Thoracic aorta (tissue), 2 donors: ENCODE measurements around the gene PRMT7. TPM values are rescaled to one million over a fixed set of nuclear protein-coding genes. Genes with fewer than 3 reads are reported as not detected.
"Not testable (repeated sequence)": the region's sequence is repeated elsewhere in the genome, so short reads cannot be mapped to it uniquely, and the experiment has no call there.

ENCODE experiments used
- ATAC-seq: fragments of 150-250 bp; one replicate; pipeline ENCODE4 v1.8.0; 2017; ENCODE audit warnings: low read depth; ENCODE audit not compliant: insufficient number of reproducible peaks, low FRiP score
- DNase-seq: peaks from one replicate; pipeline ENCODE4 v3.0.0-alpha.2; 2020; ENCODE audit warnings: low spot score
- H3K27ac ChIP-seq, 2 donors: fragments of 200-600 bp; sonication (generic); 1 replicate in 1 of 2; 2 replicates in 1 of 2; pipeline ENCODE4 v1.5.1; 2016; ENCODE audit warnings: mild to moderate bottlenecking in 2 of 2, moderate library complexity in 2 of 2
- H3K27me3 ChIP-seq: fragments of 200-600 bp; sonication (generic); replicated peaks from 2 replicates; pipeline ENCODE4 v1.6.0; 2016; ENCODE audit warnings: mild to moderate bottlenecking; ENCODE audit not compliant: insufficient read depth
- H3K36me3 ChIP-seq: fragments of 200-600 bp; sonication (generic); one replicate; pipeline ENCODE4 v1.5.1; 2016
- H3K4me1 ChIP-seq, 2 donors: fragments of 200-600 bp; sonication (generic); 1 replicate in 1 of 2; 2 replicates in 1 of 2; pipeline versions ENCODE4 v1.5.1 to v1.6.0; 2016; ENCODE audit warnings: low read depth in 2 of 2, mild to moderate bottlenecking in 1 of 2; ENCODE audit not compliant: control insufficient read depth in 1 of 2
- H3K4me3 ChIP-seq: fragments of 200-600 bp; sonication (generic); 2 replicates; pipeline ENCODE4 v1.5.1; 2016; ENCODE audit warnings: mild to moderate bottlenecking
- H3K9me3 ChIP-seq: fragments of 200-600 bp; sonication (generic); 2 replicates; pipeline ENCODE4 v1.5.1; 2016
- total RNA-seq, 2 donors: library from RNA; depleted of rRNA; stranded (reverse); fragments of >200 nt; gene quantifications; one replicate each; pipeline versions ENCODE4 v1.1.0 to v1.2.3, GENCODE V29; 2016
- TF ChIP-seq, protein P1 (sequence below): fragments of 200-600 bp; sonication (generic); IDR thresholded peaks from one replicate; pipeline ENCODE4 v1.5.1; 2019; ENCODE audit warnings: antibody characterized with exemption

The PRMT7 gene
- total RNA-seq, 2 donors from 2014 or later: 46.6 to 74.2 TPM

DNA sequence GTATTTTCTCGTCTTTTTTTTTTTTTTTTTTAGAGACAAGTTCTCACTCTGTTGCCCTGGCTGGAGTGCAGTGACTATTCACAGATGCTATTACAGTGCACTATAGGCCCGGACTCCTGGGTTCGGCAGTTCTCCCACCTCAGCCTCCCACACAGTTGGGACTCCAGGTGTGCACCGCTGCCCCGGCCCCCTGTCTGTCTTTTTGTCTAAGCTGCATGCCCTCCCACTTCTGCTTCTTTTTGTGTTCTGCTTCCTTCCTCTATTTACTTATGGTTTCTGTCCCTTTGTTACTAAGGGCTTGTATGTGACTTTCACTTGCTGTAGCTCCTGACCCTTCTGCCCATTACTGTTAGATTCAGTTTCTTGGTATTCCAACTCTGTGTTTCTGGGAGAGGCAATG is 26.0 kb upstream of the PRMT7 start:
- peaks cover 5% of the 10 kb centered on the region for H3K36me3 ChIP-seq
- TF ChIP-seq, protein P1, sequence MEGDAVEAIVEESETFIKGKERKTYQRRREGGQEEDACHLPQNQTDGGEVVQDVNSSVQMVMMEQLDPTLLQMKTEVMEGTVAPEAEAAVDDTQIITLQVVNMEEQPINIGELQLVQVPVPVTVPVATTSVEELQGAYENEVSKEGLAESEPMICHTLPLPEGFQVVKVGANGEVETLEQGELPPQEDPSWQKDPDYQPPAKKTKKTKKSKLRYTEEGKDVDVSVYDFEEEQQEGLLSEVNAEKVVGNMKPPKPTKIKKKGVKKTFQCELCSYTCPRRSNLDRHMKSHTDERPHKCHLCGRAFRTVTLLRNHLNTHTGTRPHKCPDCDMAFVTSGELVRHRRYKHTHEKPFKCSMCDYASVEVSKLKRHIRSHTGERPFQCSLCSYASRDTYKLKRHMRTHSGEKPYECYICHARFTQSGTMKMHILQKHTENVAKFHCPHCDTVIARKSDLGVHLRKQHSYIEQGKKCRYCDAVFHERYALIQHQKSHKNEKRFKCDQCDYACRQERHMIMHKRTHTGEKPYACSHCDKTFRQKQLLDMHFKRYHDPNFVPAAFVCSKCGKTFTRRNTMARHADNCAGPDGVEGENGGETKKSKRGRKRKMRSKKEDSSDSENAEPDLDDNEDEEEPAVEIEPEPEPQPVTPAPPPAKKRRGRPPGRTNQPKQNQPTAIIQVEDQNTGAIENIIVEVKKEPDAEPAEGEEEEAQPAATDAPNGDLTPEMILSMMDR: no peak
- ATAC-seq: no peak

DNA sequence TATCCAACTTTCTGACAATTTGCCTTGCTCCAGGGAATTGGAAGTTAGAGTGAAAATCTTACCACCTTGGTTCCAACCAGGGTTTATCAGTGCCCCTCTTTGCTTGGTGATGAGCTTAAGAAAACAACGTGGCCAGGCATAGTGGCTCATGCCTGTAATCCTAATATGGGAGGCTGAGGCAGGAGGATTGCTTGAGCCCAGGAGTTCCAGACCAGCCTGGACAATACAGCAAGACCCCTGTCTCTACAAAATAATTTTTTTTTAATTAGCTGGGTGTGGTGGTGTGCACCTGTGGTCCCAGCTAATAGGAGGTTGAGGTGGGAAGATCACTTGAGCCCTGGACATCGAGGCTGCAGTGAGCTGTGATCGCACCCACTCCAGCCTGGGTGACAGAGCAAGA is 25.1 kb upstream of the PRMT7 start:
- Histone ChIP-seq H3K4me1 (peaks cover 48 to 71% of the 10 kb centered on the region in 2 donors), H3K36me3 (peaks cover 11% of the 10 kb centered on the region), H3K9me3 (no peaks in the 10 kb centered on the region)

More for the DNA sequence above, 26.0 kb upstream of the PRMT7 start:
- peaks cover 47 to 62% of the 10 kb centered on the region in 2 donors for H3K4me1 ChIP-seq
- no peak for DNase-seq
- no peaks in the 10 kb centered on the region for H3K9me3 ChIP-seq
- no peaks in the 10 kb centered on the region for H3K27me3 ChIP-seq
- H3K4me3 ChIP-seq: no peak overlapping the region
- H3K27ac ChIP-seq: peak overlapping the region in 1 of 2 donors; percentile 16

DNA sequence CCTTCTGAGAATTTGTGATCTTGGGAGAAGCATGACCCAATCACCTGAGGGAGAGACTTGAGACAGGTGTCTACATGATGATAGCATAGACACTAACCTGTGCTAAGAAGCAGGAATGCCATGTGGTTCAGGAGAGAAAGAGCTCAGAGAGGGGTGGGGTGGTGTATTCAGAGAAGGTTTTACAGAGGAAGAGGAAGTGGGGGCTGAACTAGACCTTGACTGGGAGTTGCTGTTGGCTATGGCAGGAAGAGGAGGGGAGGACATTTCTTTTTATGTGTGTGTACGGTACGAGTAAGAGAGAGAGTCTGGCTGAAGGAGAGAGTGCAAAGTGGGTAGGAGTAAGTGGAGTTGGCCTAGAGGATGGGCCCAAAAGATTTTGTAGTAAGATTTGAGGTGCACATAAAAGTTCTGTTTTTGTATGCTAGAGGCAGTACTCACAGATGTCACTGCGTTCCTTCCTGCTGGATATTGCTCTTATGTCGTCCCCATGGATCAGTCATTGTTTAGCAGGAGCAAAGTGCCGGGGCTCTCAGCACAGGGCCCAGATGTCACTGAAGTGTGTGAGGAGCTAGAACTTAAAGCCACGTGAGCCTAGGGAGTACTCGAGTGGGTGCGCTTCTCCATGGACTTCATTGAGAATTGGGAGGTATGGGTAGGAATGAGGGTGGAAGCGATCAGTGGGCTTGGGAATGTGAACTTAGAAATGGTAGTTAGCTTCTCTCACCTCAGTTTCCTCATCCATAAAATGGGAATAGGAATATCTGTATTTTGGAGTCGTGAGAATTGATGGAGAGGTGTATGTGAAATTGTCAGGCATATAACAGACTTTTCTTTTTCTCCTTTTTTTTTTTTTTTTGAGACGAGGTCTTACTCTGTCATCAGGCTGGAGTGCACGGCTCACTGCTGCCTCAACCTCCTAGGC is 24.4 kb upstream of the PRMT7 start:
- H3K27ac ChIP-seq: peak overlapping the region; percentile 17 to 79
- ATAC-seq (no peak), DNase-seq (no peak)
- no peak overlapping the region for H3K4me3 ChIP-seq
- no peaks in the 10 kb centered on the region for H3K27me3 ChIP-seq
- TF ChIP-seq, protein P1: no peak
- H3K9me3 ChIP-seq: no peaks in the 10 kb centered on the region
- peaks cover 48 to 72% of the 10 kb centered on the region in 2 donors for H3K4me1 ChIP-seq
- H3K36me3 ChIP-seq: peaks cover 17% of the 10 kb centered on the region

More for the DNA sequence above, 25.1 kb upstream of the PRMT7 start:
- TF ChIP-seq, protein P1: no peak
- H3K27me3 ChIP-seq: no peaks in the 10 kb centered on the region
- H3K27ac ChIP-seq: peak overlapping the region; percentile 5 to 17
- no peak for ATAC-seq
- no peak overlapping the region for H3K4me3 ChIP-seq
- no peak for DNase-seq

DNA sequence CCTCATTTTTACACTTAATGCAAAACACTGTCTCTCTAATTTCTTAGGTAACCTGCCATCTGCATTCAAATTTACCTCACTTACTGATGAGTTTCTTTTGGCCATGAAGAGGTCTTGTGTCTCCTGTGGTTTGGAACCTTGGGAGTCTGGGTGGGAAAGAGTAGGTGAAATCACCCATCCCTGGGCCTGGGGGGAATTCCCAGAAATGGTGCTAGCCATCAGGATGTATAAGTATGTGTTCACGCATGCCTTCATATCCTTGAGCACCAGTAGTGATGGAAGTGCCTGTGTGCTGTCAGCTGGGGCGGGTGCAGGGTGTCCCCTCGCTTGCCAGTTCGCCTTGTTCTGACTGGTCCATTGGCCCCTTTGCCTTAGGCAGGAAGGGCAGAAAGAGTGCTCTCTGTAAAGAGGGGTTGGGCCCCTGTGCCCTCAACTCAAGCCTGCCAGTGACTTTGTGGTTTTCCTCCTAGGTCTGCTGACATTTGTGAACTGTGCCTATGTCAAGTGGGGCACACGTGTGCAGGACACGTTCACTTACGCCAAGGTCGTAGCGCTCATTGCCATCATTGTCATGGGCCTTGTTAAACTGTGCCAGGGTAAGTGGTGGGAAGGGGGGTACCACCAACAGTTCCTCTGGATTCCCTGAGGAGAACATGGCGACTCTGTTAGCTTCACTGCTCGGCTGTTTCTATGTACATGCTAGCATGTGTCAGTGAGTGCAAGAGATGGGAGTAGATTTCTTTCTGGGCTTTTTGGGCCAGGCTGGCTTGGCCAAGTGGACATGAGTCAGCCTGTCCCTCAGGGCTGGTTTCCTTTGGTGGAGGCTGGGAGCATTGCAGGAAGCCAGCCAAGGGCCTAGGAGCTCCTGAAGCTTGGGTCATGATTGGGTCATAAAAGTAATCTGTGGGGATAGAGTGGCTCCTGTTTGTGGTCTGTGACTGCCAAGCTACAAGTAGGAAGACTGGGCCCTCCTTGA is 23.3 kb upstream of the PRMT7 start:
- Histone ChIP-seq H3K27me3 (no peaks in the 10 kb centered on the region), H3K27ac (peak overlapping the region; percentile 79 to 83), H3K36me3 (peaks cover 20% of the 10 kb centered on the region), H3K4me1 (peaks cover 48 to 72% of the 10 kb centered on the region in 2 donors), H3K9me3 (no peaks in the 10 kb centered on the region), H3K4me3 (no peak overlapping the region)
- DNase-seq (peak; percentile 54), ATAC-seq (peak; percentile 82)
- TF ChIP-seq, protein P1: peak; percentile 40

DNA sequence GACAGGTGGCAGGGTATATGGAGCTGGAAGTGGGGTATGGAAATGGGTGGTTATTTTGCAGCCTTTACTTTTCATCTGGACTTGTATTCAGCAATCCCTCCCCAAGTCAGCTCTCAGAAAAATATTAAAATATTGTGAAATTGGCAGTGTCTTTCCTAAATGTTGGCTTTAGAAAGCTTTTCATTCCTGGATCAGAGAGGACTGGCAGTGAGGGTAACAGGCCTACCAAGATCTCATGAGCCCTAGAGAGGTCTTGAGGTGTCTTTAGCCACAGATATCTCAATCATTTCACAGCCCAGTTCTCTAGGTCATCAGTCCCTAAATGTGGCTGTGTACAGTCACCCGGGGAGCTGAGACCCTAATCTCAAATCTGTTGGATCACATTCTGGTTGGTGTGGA is 22.6 kb upstream of the PRMT7 start:
- Histone ChIP-seq H3K27ac (peak overlapping the region; percentile 79 to 83), H3K4me3 (no peak overlapping the region), H3K27me3 (no peaks in the 10 kb centered on the region), H3K36me3 (peaks cover 26% of the 10 kb centered on the region), H3K4me1 (peaks cover 47 to 71% of the 10 kb centered on the region in 2 donors), H3K9me3 (no peaks in the 10 kb centered on the region)
- DNase-seq (no peak), ATAC-seq (no peak)
- TF ChIP-seq, protein P1: no peak

DNA sequence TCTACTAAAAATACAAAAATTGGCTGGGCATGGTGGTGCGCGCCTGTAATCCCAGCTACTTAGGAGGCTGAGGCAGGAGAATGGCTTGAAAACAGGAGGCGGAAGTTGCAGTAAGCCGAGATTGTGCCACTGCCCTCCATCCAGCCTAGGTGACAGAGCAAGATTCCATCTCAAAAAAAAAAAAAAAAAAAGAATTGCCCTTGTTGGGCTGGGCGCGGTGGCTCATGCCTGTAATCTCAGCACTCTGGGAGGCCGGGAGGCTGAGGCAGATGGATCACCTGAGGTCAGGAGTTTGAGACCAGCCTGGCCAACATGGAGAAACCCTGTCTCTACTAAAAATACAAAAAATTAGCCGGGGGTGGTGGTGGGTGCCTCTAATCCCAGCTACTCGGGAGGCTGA is 22.0 kb upstream of the PRMT7 start:
- Histone ChIP-seq H3K4me1 (peaks cover 42 to 66% of the 10 kb centered on the region in 2 donors), H3K36me3 (peaks cover 31% of the 10 kb centered on the region), H3K27ac (peak overlapping the region; percentile 79 to 83)
- ATAC-seq, H3K4me3 ChIP-seq, DNase-seq, H3K27me3 ChIP-seq, H3K9me3 ChIP-seq: not testable (repeated sequence)
